HG03520 (cell line): ENCODE data around the gene FAM107B.

Experiments used
- ATAC-seq: cut with Tn5 transposase; IDR thresholded peaks from one replicate; pipeline ENCODE4 v1.9.1; 2021; ENCODE audit warnings: mild to moderate bottlenecking, moderate library complexity; ENCODE audit not compliant: unreplicated experiment

FAM107B gene

GRCh38 chr10:14519785-14520184 is 254.9 kb downstream of the FAM107B start:
- no peak for ATAC-seq

GRCh38 chr10:14518149-14518548 is 256.5 kb downstream of the FAM107B start:
- no peak for ATAC-seq

- ATAC-seq, result no peak
These were observed 261.6 kb downstream of the FAM107B start for GRCh38 chr10:14513123-14513522.

GRCh38 chr10:14510346-14510745 is 264.4 kb downstream of the FAM107B start:
- ATAC-seq, result no peak

- ATAC-seq, result no peak
These were observed 266.0 kb downstream of the FAM107B start for GRCh38 chr10:14508725-14509124.

GRCh38 chr10:14507781-14508180 is 266.9 kb downstream of the FAM107B start:
- no peak for ATAC-seq

- ATAC-seq, result peak; percentile 55
These were observed 267.5 kb downstream of the FAM107B start for GRCh38 chr10:14507176-14507575.

GRCh38 chr10:14502431-14502830 is 272.3 kb downstream of the FAM107B start:
- ATAC-seq, result no peak

GRCh38 chr10:14500172-14500765 is 274.4 kb downstream of the FAM107B start:
- no peak for ATAC-seq

GRCh38 chr10:14499601-14499904 is 275.1 kb downstream of the FAM107B start:
- no peak for ATAC-seq

- no peak for ATAC-seq
These were observed 276.4 kb downstream of the FAM107B start for GRCh38 chr10:14498326-14498725.

GRCh38 chr10:14491811-14492210 is 282.9 kb downstream of the FAM107B start:
- ATAC-seq, result no peak

GRCh38 chr10:14489522-14490177 is 285.0 kb downstream of the FAM107B start:
- ATAC-seq, result no peak

- ATAC-seq, result no peak
These were observed 287.2 kb downstream of the FAM107B start for GRCh38 chr10:14487488-14487883.

- ATAC-seq, result no peak
These were observed 287.8 kb downstream of the FAM107B start for GRCh38 chr10:14486777-14487487.

- no peak for ATAC-seq
These were observed 288.7 kb downstream of the FAM107B start for GRCh38 chr10:14485986-14486385.

GRCh38 chr10:14483417-14483816 is 291.3 kb downstream of the FAM107B start:
- ATAC-seq, result no peak

GRCh38 chr10:14481752-14482151 is 292.9 kb downstream of the FAM107B start:
- no peak for ATAC-seq

- no peak for ATAC-seq
These were observed 293.7 kb downstream of the FAM107B start for GRCh38 chr10:14481014-14481413.

GRCh38 chr10:14478604-14479003 is 296.1 kb downstream of the FAM107B start:
- ATAC-seq, result no peak

GRCh38 chr10:14478201-14478600 is 296.5 kb downstream of the FAM107B start:
- ATAC-seq, result no peak

GRCh38 chr10:14477408-14477710 is 297.3 kb downstream of the FAM107B start:
- ATAC-seq, result no peak
